Panc1 (cell line): ENCODE results near the gene HERC4. TPM values are rescaled to one million over a fixed set of nuclear protein-coding genes. Genes with fewer than 3 reads are reported as not detected.

Experiments used
- ATAC-seq: fragments of 200-7000 bp; cut with Tn5 transposase; 2 replicates; pipeline ENCODE4 v1.9.1; 2020; ENCODE audit warnings: mild to moderate bottlenecking, moderate library complexity
- BruUV-seq: library from RNA; stranded (reverse); fragments of 400-500 nt; replicated peaks from 2 replicates; lab custom pipeline; 2021; lab: Mats Ljungman, UMichigan
- CTCF ChIA-PET: fragments of 300-600 bp; sonication (Branson Sonifier 250); formaldehyde crosslinking; loops from one replicate; lab custom pipeline; 2022; ENCODE audit warnings: antibody characterized with exemption; lab: Charles Lee
- POLR2A ChIA-PET: fragments of 300-600 bp; sonication (Branson Sonifier 250); formaldehyde crosslinking; loops from one replicate; lab custom pipeline; 2022; ENCODE audit warnings: antibody characterized with exemption; lab: Charles Lee
- DNase-seq: peaks from one replicate; pipeline ENCODE4 v3.0.0-alpha.2; 2010; ENCODE audit warnings: low read depth, low spot score
- H3K27ac ChIP-seq: 2 replicates; pipeline ENCODE4 v1.5.1; 2011; ENCODE audit warnings: mild to moderate bottlenecking, low read length, inconsistent platforms
- H3K27me3 ChIP-seq: fragments of 200-500 bp; sonication (Bioruptor generic); 2 replicates; pipeline ENCODE4 v1.6.0; 2014; ENCODE audit warnings: low read length, inconsistent platforms; ENCODE audit not compliant: control insufficient read depth, insufficient read depth
- H3K36me3 ChIP-seq: fragments of 200-500 bp; sonication (Bioruptor generic); 2 replicates; pipeline ENCODE4 v1.5.1; 2014; ENCODE audit warnings: inconsistent platforms, mild to moderate bottlenecking, low read length, moderate library complexity; ENCODE audit not compliant: control insufficient read depth, insufficient read depth
- H3K4me1 ChIP-seq: 2 replicates; pipeline ENCODE4 v1.5.1; 2011; ENCODE audit warnings: inconsistent platforms, mild to moderate bottlenecking, low read length, moderate library complexity; ENCODE audit not compliant: control insufficient read depth, insufficient read depth
- H3K4me3 ChIP-seq, 2 experiments: 2 replicates each; pipeline ENCODE4 v1.5.1; 2011 to 2012; ENCODE audit warnings: low read depth in 2 of 2, low read length in 2 of 2, mild to moderate bottlenecking in 2 of 2, inconsistent platforms in 1 of 2, moderate library complexity in 1 of 2
- H3K9me3 ChIP-seq: fragments of 200-500 bp; sonication (Bioruptor generic); 2 replicates; pipeline ENCODE4 v1.5.1; 2014; ENCODE audit warnings: low read depth, mild to moderate bottlenecking, inconsistent platforms, low read length, moderate library complexity; ENCODE audit not compliant: control insufficient read depth, insufficient read depth
- CTCF ChIP-seq: fragments of 450-650 bp; IDR thresholded peaks from 2 replicates; pipeline ENCODE4 v1.5.1; 2017; ENCODE audit warnings: mild to moderate bottlenecking
- POLR2AphosphoS5 ChIP-seq: IDR thresholded peaks from 2 replicates; pipeline ENCODE4 v1.6.1; 2012; ENCODE audit warnings: mild to moderate bottlenecking, low read depth, low read length, moderate library complexity
- SIN3A ChIP-seq: IDR thresholded peaks from 2 replicates; pipeline ENCODE4 v1.6.1; 2012; ENCODE audit warnings: low read depth, mild to moderate bottlenecking, low read length, moderate library complexity, borderline replicate concordance; ENCODE audit not compliant: insufficient read depth
- TCF7L2 ChIP-seq: IDR thresholded peaks from 2 replicates; pipeline ENCODE4 v1.6.1; 2011; ENCODE audit warnings: mild to moderate bottlenecking, low read depth, low read length, inconsistent platforms
- in situ Hi-C: cut with HindIII; loops from 2 replicates; pipeline ENCODE4 v1.10.0; 2016; ENCODE audit warnings: low sequenced_read_pairs, low pct_unique_long_range_greater_than_20kb
- intact Hi-C: fragments of 100-400 bp; cut with micrococcal nuclease; formaldehyde crosslinking; loops from one replicate; pipeline ENCODE4 v1.10.0; 2022; ENCODE audit not compliant: unreplicated experiment
- total RNA-seq: library from RNA; stranded (reverse); gene quantifications from one replicate; pipeline ENCODE4 v1.2.1, GENCODE V29; 2021; ENCODE audit not compliant: unreplicated experiment
- TF ChIP-seq, protein P1 (sequence below), 2 experiments: IDR thresholded peaks; 2 replicates each; pipeline ENCODE4 v1.6.1; 2011 to 2012; ENCODE audit warnings: low read depth in 2 of 2, control low read depth in 1 of 2, low read length in 1 of 2, mild to moderate bottlenecking in 1 of 2, moderate library complexity in 1 of 2; ENCODE audit not compliant: insufficient read depth in 1 of 2

HERC4 gene
- total RNA-seq, 1 experiment from 2014 or later = 119 TPM

GRCh38 chr10:67925449-67926005, 149.6 kb downstream of the HERC4 start:
- peaks cover 43% of the 10 kb centered on the region for H3K36me3 ChIP-seq
- POLR2A ChIA-PET = no interaction called here
- DNase-seq (no peak), ATAC-seq (peak; percentile 46; the same call in 1 of the 2 replicates)
- H3K27me3 ChIP-seq = no peaks in the 10 kb centered on the region
- intact Hi-C loops = no loop called here
- no peak overlapping the region for H3K27ac ChIP-seq
- H3K4me3 ChIP-seq = no peak overlapping the region
- no peaks in the 10 kb centered on the region for H3K9me3 ChIP-seq
- in situ Hi-C loops = no loop called here
- no peaks in the 10 kb centered on the region for H3K4me1 ChIP-seq
- CTCF ChIA-PET = no interaction called here
- BruUV-seq = no TSS peak
- TF ChIP-seq TCF7L2 (no peak), POLR2AphosphoS5 (no peak), CTCF (no peak), SIN3A (no peak)
- TF ChIP-seq, protein P1, sequence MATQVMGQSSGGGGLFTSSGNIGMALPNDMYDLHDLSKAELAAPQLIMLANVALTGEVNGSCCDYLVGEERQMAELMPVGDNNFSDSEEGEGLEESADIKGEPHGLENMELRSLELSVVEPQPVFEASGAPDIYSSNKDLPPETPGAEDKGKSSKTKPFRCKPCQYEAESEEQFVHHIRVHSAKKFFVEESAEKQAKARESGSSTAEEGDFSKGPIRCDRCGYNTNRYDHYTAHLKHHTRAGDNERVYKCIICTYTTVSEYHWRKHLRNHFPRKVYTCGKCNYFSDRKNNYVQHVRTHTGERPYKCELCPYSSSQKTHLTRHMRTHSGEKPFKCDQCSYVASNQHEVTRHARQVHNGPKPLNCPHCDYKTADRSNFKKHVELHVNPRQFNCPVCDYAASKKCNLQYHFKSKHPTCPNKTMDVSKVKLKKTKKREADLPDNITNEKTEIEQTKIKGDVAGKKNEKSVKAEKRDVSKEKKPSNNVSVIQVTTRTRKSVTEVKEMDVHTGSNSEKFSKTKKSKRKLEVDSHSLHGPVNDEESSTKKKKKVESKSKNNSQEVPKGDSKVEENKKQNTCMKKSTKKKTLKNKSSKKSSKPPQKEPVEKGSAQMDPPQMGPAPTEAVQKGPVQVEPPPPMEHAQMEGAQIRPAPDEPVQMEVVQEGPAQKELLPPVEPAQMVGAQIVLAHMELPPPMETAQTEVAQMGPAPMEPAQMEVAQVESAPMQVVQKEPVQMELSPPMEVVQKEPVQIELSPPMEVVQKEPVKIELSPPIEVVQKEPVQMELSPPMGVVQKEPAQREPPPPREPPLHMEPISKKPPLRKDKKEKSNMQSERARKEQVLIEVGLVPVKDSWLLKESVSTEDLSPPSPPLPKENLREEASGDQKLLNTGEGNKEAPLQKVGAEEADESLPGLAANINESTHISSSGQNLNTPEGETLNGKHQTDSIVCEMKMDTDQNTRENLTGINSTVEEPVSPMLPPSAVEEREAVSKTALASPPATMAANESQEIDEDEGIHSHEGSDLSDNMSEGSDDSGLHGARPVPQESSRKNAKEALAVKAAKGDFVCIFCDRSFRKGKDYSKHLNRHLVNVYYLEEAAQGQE (IDR thresholded peaks at IDR 0.05; ENCODE audit: insufficient read depth in 1 of 2, low read depth in 2 of 2, low read length in 1 of 2) = no peak

DNA sequence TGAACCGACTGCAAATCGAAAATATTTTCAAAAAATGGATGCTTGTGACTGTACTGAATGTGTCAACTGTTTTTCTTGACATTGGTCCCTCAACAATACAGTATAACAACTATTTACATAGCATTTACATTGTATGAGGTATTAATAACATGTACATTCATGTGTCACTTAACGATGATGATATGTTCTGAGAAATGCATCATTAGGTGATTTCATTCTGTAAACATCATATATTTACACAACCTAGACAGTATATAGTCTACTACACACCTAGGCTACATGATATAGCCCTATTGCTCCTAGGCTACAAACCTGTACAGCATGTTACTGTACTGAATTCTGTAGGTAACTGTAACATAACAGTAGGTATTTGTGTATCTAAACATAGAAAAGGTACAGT, 150.9 kb downstream of the HERC4 start:
- no TSS peak for BruUV-seq
- ATAC-seq (no peak), DNase-seq (no peak)
- ChIA-PET POLR2A (no interaction called here), CTCF (no interaction called here)
- Histone ChIP-seq H3K9me3 (no peaks in the 10 kb centered on the region), H3K4me1 (no peaks in the 10 kb centered on the region), H3K36me3 (peaks cover 43% of the 10 kb centered on the region), H3K4me3 (no peak overlapping the region), H3K27ac (no peak overlapping the region), H3K27me3 (no peaks in the 10 kb centered on the region)
- no peak for TF ChIP-seq POLR2AphosphoS5
- TF ChIP-seq, protein P1 (IDR thresholded peaks at IDR 0.05; ENCODE audit: insufficient read depth in 1 of 2, low read depth in 2 of 2, low read length in 1 of 2) = no peak
- TF ChIP-seq TCF7L2 = no peak
- TF ChIP-seq SIN3A = no peak
- TF ChIP-seq CTCF = no peak
- intact Hi-C loops (no loop called here), in situ Hi-C loops (no loop called here)
